H9 (cell line): ENCODE data around the gene FLVCR2. TPM values are rescaled to one million over a fixed set of nuclear protein-coding genes. Genes with fewer than 3 reads are reported as not detected.
"Not testable (repeated sequence)": the region's sequence is repeated elsewhere in the genome, so short reads cannot be mapped to it uniquely, and the experiment has no call there.

ENCODE experiments used
- DNase-seq: peaks from one replicate; pipeline ENCODE4 v3.0.0-alpha.2; 2017
- H2AFZ ChIP-seq: one replicate; pipeline ENCODE4 v1.6.1; 2013; ENCODE audit warnings: mild to moderate bottlenecking, low read length, control low read depth, moderate library complexity
- H2AK5ac ChIP-seq: 2 replicates; pipeline ENCODE4 v1.6.1; 2013; ENCODE audit warnings: low read length, control low read depth, mixed read lengths; ENCODE audit not compliant: insufficient read length
- H2BK120ac ChIP-seq: one replicate; pipeline ENCODE4 v1.6.1; 2013; ENCODE audit warnings: low read depth, mild to moderate bottlenecking, low read length, control low read depth, inconsistent platforms; ENCODE audit not compliant: poor library complexity, severe bottlenecking
- H2BK12ac ChIP-seq: 2 replicates; pipeline ENCODE4 v1.6.1; 2013; ENCODE audit warnings: low read length, control low read depth, mixed read lengths, low read depth; ENCODE audit not compliant: insufficient read length
- H2BK15ac ChIP-seq: 2 replicates; pipeline ENCODE4 v1.6.1; 2013; ENCODE audit warnings: low read depth, low read length, control low read depth
- H2BK20ac ChIP-seq: one replicate; pipeline ENCODE4 v1.6.1; 2013; ENCODE audit warnings: low read depth, mild to moderate bottlenecking, low read length, control low read depth, inconsistent platforms; ENCODE audit not compliant: poor library complexity, severe bottlenecking
- H2BK5ac ChIP-seq: 2 replicates; pipeline ENCODE4 v1.6.1; 2013; ENCODE audit warnings: low read length, control low read depth, mixed read lengths; ENCODE audit not compliant: insufficient read length
- H3K14ac ChIP-seq: 2 replicates; pipeline ENCODE4 v1.6.1; 2013; ENCODE audit warnings: low read length, control low read depth; ENCODE audit not compliant: insufficient read depth
- H3K18ac ChIP-seq: 2 replicates; pipeline ENCODE4 v1.6.1; 2013; ENCODE audit warnings: low read depth, mild to moderate bottlenecking, mixed read lengths, low read length, control low read depth; ENCODE audit not compliant: insufficient read length
- H3K23ac ChIP-seq: 2 replicates; pipeline ENCODE4 v1.6.1; 2013; ENCODE audit warnings: low read length, control low read depth, mixed read lengths, low read depth; ENCODE audit not compliant: insufficient read length
- H3K23me2 ChIP-seq: 2 replicates; pipeline ENCODE4 v1.6.1; 2013; ENCODE audit warnings: low read depth, mild to moderate bottlenecking, mixed read lengths, low read length, control low read depth; ENCODE audit not compliant: insufficient read length, poor library complexity, severe bottlenecking
- H3K27ac ChIP-seq: 2 replicates; pipeline ENCODE4 v1.5.1; 2013; ENCODE audit warnings: low read length, control low read depth, mixed read lengths, low read depth; ENCODE audit not compliant: insufficient read length
- H3K27me3 ChIP-seq: 2 replicates; pipeline ENCODE4 v1.6.1; 2013; ENCODE audit warnings: low read length, control low read depth, inconsistent platforms; ENCODE audit not compliant: insufficient read depth
- H3K4ac ChIP-seq: 2 replicates; pipeline ENCODE4 v1.6.1; 2013; ENCODE audit warnings: low read depth, mild to moderate bottlenecking, control low read depth, inconsistent platforms, low read length, moderate library complexity
- H3K4me1 ChIP-seq: 2 replicates; pipeline ENCODE4 v1.6.1; 2013; ENCODE audit warnings: low read length, control low read depth, inconsistent platforms; ENCODE audit not compliant: insufficient read depth
- H3K4me2 ChIP-seq: 2 replicates; pipeline ENCODE4 v1.6.1; 2013; ENCODE audit warnings: low read length, control low read depth, mixed read lengths; ENCODE audit not compliant: insufficient read length, insufficient read depth
- H3K56ac ChIP-seq: 2 replicates; pipeline ENCODE4 v1.6.1; 2013; ENCODE audit warnings: low read depth, mild to moderate bottlenecking, mixed read lengths, low read length, control low read depth; ENCODE audit not compliant: insufficient read length
- H3K79me1 ChIP-seq: 2 replicates; pipeline ENCODE4 v1.6.1; 2013; ENCODE audit warnings: low read depth, mild to moderate bottlenecking, moderate library complexity, low read length, control low read depth, inconsistent platforms; ENCODE audit not compliant: insufficient read depth, poor library complexity, severe bottlenecking
- H3K79me2 ChIP-seq: 2 replicates; pipeline ENCODE4 v1.6.1; 2013; ENCODE audit warnings: low read length, control low read depth, inconsistent platforms; ENCODE audit not compliant: insufficient read depth
- H3K9ac ChIP-seq: 2 replicates; pipeline ENCODE4 v1.6.1; 2013; ENCODE audit warnings: low read length, control low read depth, mixed read lengths; ENCODE audit not compliant: insufficient read length; ENCODE audit errors: extremely low read depth
- H3K9me3 ChIP-seq: one replicate; pipeline ENCODE4 v1.6.1; 2013; ENCODE audit warnings: low read depth, low read length, inconsistent platforms; ENCODE audit not compliant: control insufficient read depth
- H3T11ph ChIP-seq: one replicate; pipeline ENCODE4 v1.6.1; 2013; ENCODE audit warnings: mild to moderate bottlenecking, low read length, control low read depth, inconsistent platforms
- H4K20me1 ChIP-seq: one replicate; pipeline ENCODE4 v1.6.1; 2013; ENCODE audit not compliant: control insufficient read depth, insufficient read length, insufficient read depth
- H4K5ac ChIP-seq: 2 replicates; pipeline ENCODE4 v1.6.1; 2013; ENCODE audit warnings: low read depth, mild to moderate bottlenecking, mixed read lengths, low read length, control low read depth; ENCODE audit not compliant: insufficient read length
- H4K8ac ChIP-seq: replicated peaks from 2 replicates; pipeline ENCODE4 v1.6.1; 2013; ENCODE audit warnings: low read length, control low read depth, mixed read lengths, low read depth; ENCODE audit not compliant: insufficient read length
- H4K91ac ChIP-seq: 2 replicates; pipeline ENCODE4 v1.6.1; 2013; ENCODE audit warnings: low read depth, mild to moderate bottlenecking, moderate library complexity, mixed read lengths, low read length, control low read depth; ENCODE audit not compliant: insufficient read length
- H3K27ac Mint-ChIP-seq, 3 experiments: 2 replicates in 2 of 3; 3 replicates in 1 of 3; pipeline ENCODE4 v1.8.0; 2020 to 2021; ENCODE audit warnings: mixed read lengths in 3 of 3, mild to moderate bottlenecking in 1 of 3, moderate library complexity in 1 of 3
- H3K27me3 Mint-ChIP-seq: 2 replicates; pipeline ENCODE4 v1.8.0; 2021; ENCODE audit warnings: low read depth, mild to moderate bottlenecking, moderate library complexity, mixed read lengths
- H3K36me3 Mint-ChIP-seq, 3 experiments: 2 replicates in 2 of 3; 3 replicates in 1 of 3; pipeline ENCODE4 v1.8.0; 2020 to 2021; ENCODE audit warnings: low read depth in 3 of 3, mixed read lengths in 3 of 3; ENCODE audit not compliant: insufficient read depth in 1 of 3
- H3K4me1 Mint-ChIP-seq, 2 experiments: 2 replicates each; pipeline ENCODE4 v1.8.0; 2020; ENCODE audit warnings: mixed read lengths in 2 of 2
- H3K4me3 Mint-ChIP-seq, 2 experiments: 2 replicates in 1 of 2; 3 replicates in 1 of 2; pipeline ENCODE4 v1.8.0; 2020 to 2021; ENCODE audit warnings: mild to moderate bottlenecking in 2 of 2, mixed read lengths in 2 of 2, moderate library complexity in 1 of 2
- H3K9me3 Mint-ChIP-seq, 2 experiments: 2 replicates in 1 of 2; 3 replicates in 1 of 2; pipeline ENCODE4 v1.8.0; 2020; ENCODE audit warnings: mild to moderate bottlenecking in 2 of 2, mixed read lengths in 2 of 2, moderate library complexity in 1 of 2
- WGBS: extraction: QIAGEN DNeasy Blood & Tissue Kit; methylation state at CpG from one replicate; pipeline ENCODE4 v1.1.7; 2013; ENCODE audit warnings: missing lambda C conversion rate, low lambda C conversion rate, mixed read lengths; ENCODE audit not compliant: insufficient read length; ENCODE audit errors: extremely low coverage; 5-methylcytosine and 5-hydroxymethylcytosine counted together
- total RNA-seq: library from RNA; stranded (reverse); gene quantifications from 2 replicates; pipeline ENCODE4 v1.2.1, GENCODE V29; 2021

FLVCR2 gene
- total RNA-seq, 1 experiment from 2014 or later = 7.1 TPM

DNA sequence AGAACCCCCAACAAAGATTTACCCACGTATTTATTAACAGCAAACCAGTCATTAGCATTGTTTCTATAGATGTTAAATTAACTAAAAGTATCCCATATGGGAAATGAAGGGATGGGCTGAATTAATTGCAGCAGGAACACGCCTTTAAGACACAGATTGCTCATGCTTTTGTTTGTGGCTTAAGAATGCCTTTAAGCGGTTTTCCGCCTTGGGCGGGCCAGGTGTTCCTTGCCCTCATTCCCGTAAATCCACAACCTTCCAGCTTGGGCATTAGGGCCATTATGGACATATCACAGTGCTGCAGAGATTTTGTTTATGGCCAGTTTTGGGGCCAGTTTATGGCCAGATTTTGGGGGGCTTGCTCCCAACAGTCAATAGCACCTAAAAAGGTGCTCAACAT is 22.6 kb downstream of the FLVCR2 start:
- H3K4me1 Mint-ChIP-seq = peaks cover 17 to 27% of the 10 kb centered on the region in 2 experiments
- WGBS = no CpG with 5 or more reads among the region's 6 CpGs
- not testable (repeated sequence) for H2BK20ac ChIP-seq

More for the DNA sequence above, 22.6 kb downstream of the FLVCR2 start:
- not testable (repeated sequence) for H3K4me3 Mint-ChIP-seq, H2BK120ac ChIP-seq, H3K4me2 ChIP-seq, H4K20me1 ChIP-seq, H3K27ac Mint-ChIP-seq, H3K27ac ChIP-seq, H4K91ac ChIP-seq, H3T11ph ChIP-seq, H3K23ac ChIP-seq, H3K4ac ChIP-seq, H3K56ac ChIP-seq, H2AFZ ChIP-seq, H3K27me3 ChIP-seq, H3K9me3 Mint-ChIP-seq, H3K9ac ChIP-seq, DNase-seq, H2BK15ac ChIP-seq, H3K9me3 ChIP-seq, H3K18ac ChIP-seq, H3K23me2 ChIP-seq, H3K79me1 ChIP-seq, H2BK5ac ChIP-seq, H4K5ac ChIP-seq, H3K27me3 Mint-ChIP-seq, H3K4me1 ChIP-seq, H2AK5ac ChIP-seq, H2BK12ac ChIP-seq, H4K8ac ChIP-seq, H3K79me2 ChIP-seq, H3K36me3 Mint-ChIP-seq, H3K14ac ChIP-seq
